Suprapubic skin (tissue), 4 donors: ENCODE results near the gene SRRM3. TPM values are rescaled to one million over a fixed set of nuclear protein-coding genes. Genes with fewer than 3 reads are reported as not detected.

Experiments
- DNase-seq, 2 donors: peaks; one replicate each; pipeline ENCODE4 v3.0.0-alpha.2; 2019; ENCODE audit warnings: low spot score in 2 of 2
- H3K27ac ChIP-seq: fragments of 200-600 bp; sonication (generic); one replicate; pipeline ENCODE4 v1.5.1; 2019
- H3K27me3 ChIP-seq: fragments of 200-600 bp; sonication (generic); one replicate; pipeline ENCODE4 v1.5.1; 2019
- H3K36me3 ChIP-seq: fragments of 200-600 bp; sonication (generic); one replicate; pipeline ENCODE4 v1.5.1; 2019
- H3K4me1 ChIP-seq: fragments of 200-600 bp; sonication (generic); one replicate; pipeline ENCODE4 v1.5.1; 2019
- H3K4me3 ChIP-seq: fragments of 200-600 bp; sonication (generic); one replicate; pipeline ENCODE4 v1.5.1; 2019; ENCODE audit warnings: mild to moderate bottlenecking
- H3K9me3 ChIP-seq: fragments of 200-600 bp; sonication (generic); one replicate; pipeline ENCODE4 v1.5.1; 2019
- CTCF ChIP-seq, 2 donors: fragments of 200-600 bp in 1 of 2; fragments of 450-650 bp in 1 of 2; sonication (generic) in 1 of 2; IDR thresholded peaks; one replicate each; pipeline ENCODE4 v1.5.1; 2016 to 2019; ENCODE audit warnings: antibody characterized with exemption in 2 of 2, mild to moderate bottlenecking in 1 of 2, moderate library complexity in 1 of 2
- EP300 ChIP-seq: sonication (generic); formaldehyde crosslinking; IDR thresholded peaks from one replicate; pipeline ENCODE4 v1.6.1; 2017; ENCODE audit warnings: antibody characterized with exemption
- POLR2A ChIP-seq, 2 donors: fragments of 450-650 bp; IDR thresholded peaks; one replicate each; pipeline ENCODE4 v1.6.1; 2017; ENCODE audit warnings: antibody characterized with exemption in 2 of 2, mild to moderate bottlenecking in 2 of 2, moderate library complexity in 2 of 2
- POLR2AphosphoS5 ChIP-seq, 3 donors: sonication (generic); formaldehyde crosslinking; IDR thresholded peaks; one replicate each; pipeline ENCODE4 v1.6.1; 2017; ENCODE audit warnings: antibody characterized with exemption in 3 of 3
- WGBS: methylation state at CpG from one replicate; pipeline ENCODE4 v1.1.5; 2018; 5-methylcytosine and 5-hydroxymethylcytosine counted together
- total RNA-seq, 4 donors: library from RNA; depleted of rRNA; stranded (reverse); fragments of >200 nt; gene quantifications; one replicate each; pipeline ENCODE4 v1.1.0, GENCODE V29; 2016

SRRM3 gene
- total RNA-seq, 4 donors from 2014 or later = 5.6 to 8.5 (median 7.7) TPM

GRCh38 chr7:76294344-76295024 lies 92.8 kb downstream of the SRRM3 start:
- Histone ChIP-seq H3K27me3 (no peaks in the 10 kb centered on the region), H3K36me3 (no peaks in the 10 kb centered on the region), H3K27ac (peak overlapping the region; percentile 93), H3K4me3 (peak overlapping the region; percentile 35), H3K4me1 (peaks cover 89% of the 10 kb centered on the region), H3K9me3 (no peaks in the 10 kb centered on the region)
- 7% methylated on average over 14 of the region's 20 CpGs for WGBS
- peak; percentile 97 to 98 for DNase-seq
- TF ChIP-seq POLR2AphosphoS5 (IDR thresholded peaks at IDR 0.05) (peak in 2 of 3 donors; percentile 14 to 23), EP300 (no peak)

GRCh38 chr7:76296743-76297740 lies 95.3 kb downstream of the SRRM3 start:
- H3K9me3 ChIP-seq = no peaks in the 10 kb centered on the region
- H3K27me3 ChIP-seq = no peaks in the 10 kb centered on the region
- no peak overlapping the region for H3K4me3 ChIP-seq
- H3K4me1 ChIP-seq = peaks cover 78% of the 10 kb centered on the region
- peak overlapping the region; percentile 90 for H3K27ac ChIP-seq
- TF ChIP-seq CTCF (IDR thresholded peaks at IDR 0.05) (no peak), POLR2AphosphoS5 (IDR thresholded peaks at IDR 0.05) (peak in 2 of 3 donors; percentile 92 to 94), EP300 (no peak), POLR2A (IDR thresholded peaks at IDR 0.05) (no peak)
- DNase-seq = no peak
- H3K36me3 ChIP-seq = no peaks in the 10 kb centered on the region
- WGBS = 45% methylated on average over 22 of the region's 22 CpGs

GRCh38 chr7:76300166-76300731 lies 98.6 kb downstream of the SRRM3 start:
- Histone ChIP-seq H3K36me3 (no peaks in the 10 kb centered on the region), H3K4me3 (no peak overlapping the region), H3K9me3 (no peaks in the 10 kb centered on the region), H3K27me3 (no peaks in the 10 kb centered on the region), H3K27ac (peak overlapping the region; percentile 1), H3K4me1 (peaks cover 68% of the 10 kb centered on the region)
- 65% methylated on average over 7 of the region's 7 CpGs for WGBS
- TF ChIP-seq EP300 (no peak), CTCF (IDR thresholded peaks at IDR 0.05) (no peak), POLR2AphosphoS5 (IDR thresholded peaks at IDR 0.05) (peak in 1 of 3 donors; percentile 30), POLR2A (IDR thresholded peaks at IDR 0.05) (no peak)
- no peak for DNase-seq

GRCh38 chr7:76301000-76301399 lies 99.3 kb downstream of the SRRM3 start:
- WGBS = 84% methylated on average over 3 of the region's 3 CpGs
- no peak for DNase-seq
- Histone ChIP-seq H3K4me3 (no peak overlapping the region), H3K27ac (peak overlapping the region; percentile 1), H3K27me3 (no peaks in the 10 kb centered on the region), H3K4me1 (peaks cover 66% of the 10 kb centered on the region), H3K9me3 (no peaks in the 10 kb centered on the region), H3K36me3 (no peaks in the 10 kb centered on the region)
- TF ChIP-seq EP300 = no peak
- no peak for TF ChIP-seq POLR2AphosphoS5 (IDR thresholded peaks at IDR 0.05)
- no peak for TF ChIP-seq POLR2A (IDR thresholded peaks at IDR 0.05)
- no peak for TF ChIP-seq CTCF (IDR thresholded peaks at IDR 0.05)

GRCh38 chr7:76302347-76303201 lies 100.9 kb downstream of the SRRM3 start, which contains the start of gene HSPB1:
HSPB1 (plus strand) TSS chr7:76302673; CDS start chr7:76302713, 40 bp downstream.
- peaks cover 68% of the 10 kb centered on the region for H3K4me1 ChIP-seq
- H3K36me3 ChIP-seq = no peaks in the 10 kb centered on the region
- H3K27ac ChIP-seq = peak within 1 kb of the TSS; percentile 93
- no peaks in the 10 kb centered on the region for H3K9me3 ChIP-seq
- peak; percentile 95 for DNase-seq
- no peaks in the 10 kb centered on the region for H3K27me3 ChIP-seq
- TF ChIP-seq POLR2AphosphoS5 (IDR thresholded peaks at IDR 0.05) = peak in 2 of 3 donors; percentile 77 to 90
- no peak for TF ChIP-seq CTCF (IDR thresholded peaks at IDR 0.05)
- TF ChIP-seq POLR2A (IDR thresholded peaks at IDR 0.05) = peak in 1 of 2 donors; percentile 83
- TF ChIP-seq EP300 = no peak
- peak within 1 kb of the TSS; percentile 89 for H3K4me3 ChIP-seq
- WGBS = 0% methylated on average over 12 of the region's 75 CpGs
